Sigmoid colon (tissue), 3 donors: ENCODE results near the gene NACC2.
"Not testable (repeated sequence)": the region's sequence is repeated elsewhere in the genome, so short reads cannot be mapped to it uniquely, and the experiment has no call there.

Experiments
- CTCF ChIP-seq, 4 experiments: fragments of 450-650 bp in 3 of 4; fragments of 200-600 bp in 1 of 4; IDR thresholded peaks; one replicate each; pipeline ENCODE4 v1.5.1; 2016 to 2019; ENCODE audit warnings: antibody characterized with exemption in 4 of 4, mild to moderate bottlenecking in 3 of 4, moderate library complexity in 2 of 4
- POLR2A ChIP-seq, 2 donors: fragments of 450-650 bp; IDR thresholded peaks; one replicate each; pipeline ENCODE4 v1.6.1; 2016; ENCODE audit warnings: antibody characterized with exemption in 2 of 2, mild to moderate bottlenecking in 2 of 2, moderate library complexity in 2 of 2

GRCh38 chr9:136026943-136027289 lies 68.2 kb downstream of the NACC2 start:
- not testable (repeated sequence) for TF ChIP-seq POLR2A, CTCF (IDR thresholded peaks at IDR 0.05)
